HG02642 (cell line): ENCODE data around the gene RCSD1.

Source experiments
- ATAC-seq: cut with Tn5 transposase; IDR thresholded peaks from one replicate; pipeline ENCODE4 v1.9.1; 2021; ENCODE audit warnings: mild to moderate bottlenecking; ENCODE audit not compliant: unreplicated experiment, poor library complexity

Gene RCSD1

GRCh38 chr1:167640051-167640450 is 10.0 kb downstream of the RCSD1 start:
- ATAC-seq, result no peak

DNA sequence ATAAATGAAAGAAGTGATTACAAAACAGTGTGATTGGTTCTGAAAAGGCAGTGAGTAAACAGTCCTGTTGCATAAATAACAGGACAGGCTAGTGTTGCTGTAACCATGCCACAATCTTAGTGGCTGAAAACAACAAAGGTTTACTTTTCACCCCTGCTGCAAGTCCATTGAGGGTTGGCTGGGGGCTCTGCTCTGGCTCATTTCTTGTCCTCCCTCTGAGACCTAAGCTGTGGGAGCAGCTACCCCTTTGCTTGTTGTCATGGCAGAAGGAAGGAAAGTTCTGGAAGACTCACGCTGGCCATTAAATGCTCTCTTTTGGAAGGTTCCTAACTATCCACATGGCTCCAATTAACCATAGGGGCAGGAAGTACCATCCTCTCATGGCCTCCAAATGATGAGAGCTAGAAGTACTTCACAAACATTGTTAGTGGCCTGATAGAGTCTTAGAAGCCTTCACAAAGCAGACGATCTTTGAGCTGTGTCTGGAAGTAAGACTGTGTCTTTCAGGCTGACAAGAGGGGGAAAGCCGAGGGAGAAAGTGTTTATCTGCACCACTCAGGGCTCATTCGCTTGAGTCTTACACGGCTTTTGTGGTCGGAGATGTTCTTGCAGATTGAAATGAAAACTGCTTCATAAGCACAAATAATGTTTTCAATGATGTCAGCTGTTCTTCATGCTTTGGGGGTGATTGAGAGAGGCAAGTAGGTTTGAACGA is 11.9 kb downstream of the RCSD1 start:
- no peak for ATAC-seq

- no peak for ATAC-seq
Measured at GRCh38 chr1:167642501-167642826, 12.4 kb downstream of the RCSD1 start.

DNA sequence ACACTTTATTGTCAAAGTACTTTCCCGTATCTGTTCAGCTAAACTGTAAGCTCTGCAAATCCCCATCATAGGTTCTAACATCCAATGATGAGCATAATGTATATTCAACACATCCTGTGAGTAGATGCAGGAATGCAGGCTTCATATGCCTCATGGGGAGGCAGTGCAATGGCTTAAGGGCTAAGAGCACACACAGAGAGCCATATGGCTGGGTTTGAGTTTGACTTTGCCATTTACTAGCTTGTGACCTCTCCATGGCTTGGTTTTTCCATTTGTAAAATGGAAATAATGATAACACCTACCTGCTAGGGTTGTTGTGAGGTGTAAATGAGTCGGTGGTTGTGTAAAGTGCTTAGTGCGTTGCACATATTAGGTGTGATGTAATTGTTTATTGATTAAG is 13.4 kb downstream of the RCSD1 start:
- ATAC-seq, result no peak

DNA sequence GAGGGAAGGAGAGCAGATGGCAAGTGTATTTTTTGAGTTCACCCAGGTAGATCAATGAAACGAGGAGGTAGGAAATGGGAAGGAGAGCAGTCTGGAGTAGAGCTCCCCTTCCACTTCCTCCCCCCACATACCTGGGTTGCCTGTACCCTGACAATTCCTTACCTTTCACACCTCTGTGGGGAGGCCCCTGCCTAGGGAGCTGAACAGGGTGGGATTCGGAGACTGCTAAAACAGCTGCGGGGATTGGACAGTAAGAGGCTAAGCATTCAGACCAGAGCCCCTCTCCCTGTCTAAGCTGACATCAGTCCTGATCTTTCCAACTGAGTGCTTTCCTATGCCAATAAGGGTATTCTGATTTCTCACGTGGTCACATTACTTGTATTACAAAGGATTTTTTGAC is 14.5 kb downstream of the RCSD1 start:
- no peak for ATAC-seq

- no peak for ATAC-seq
Measured at GRCh38 chr1:167645140-167645541, 15.1 kb downstream of the RCSD1 start.

DNA sequence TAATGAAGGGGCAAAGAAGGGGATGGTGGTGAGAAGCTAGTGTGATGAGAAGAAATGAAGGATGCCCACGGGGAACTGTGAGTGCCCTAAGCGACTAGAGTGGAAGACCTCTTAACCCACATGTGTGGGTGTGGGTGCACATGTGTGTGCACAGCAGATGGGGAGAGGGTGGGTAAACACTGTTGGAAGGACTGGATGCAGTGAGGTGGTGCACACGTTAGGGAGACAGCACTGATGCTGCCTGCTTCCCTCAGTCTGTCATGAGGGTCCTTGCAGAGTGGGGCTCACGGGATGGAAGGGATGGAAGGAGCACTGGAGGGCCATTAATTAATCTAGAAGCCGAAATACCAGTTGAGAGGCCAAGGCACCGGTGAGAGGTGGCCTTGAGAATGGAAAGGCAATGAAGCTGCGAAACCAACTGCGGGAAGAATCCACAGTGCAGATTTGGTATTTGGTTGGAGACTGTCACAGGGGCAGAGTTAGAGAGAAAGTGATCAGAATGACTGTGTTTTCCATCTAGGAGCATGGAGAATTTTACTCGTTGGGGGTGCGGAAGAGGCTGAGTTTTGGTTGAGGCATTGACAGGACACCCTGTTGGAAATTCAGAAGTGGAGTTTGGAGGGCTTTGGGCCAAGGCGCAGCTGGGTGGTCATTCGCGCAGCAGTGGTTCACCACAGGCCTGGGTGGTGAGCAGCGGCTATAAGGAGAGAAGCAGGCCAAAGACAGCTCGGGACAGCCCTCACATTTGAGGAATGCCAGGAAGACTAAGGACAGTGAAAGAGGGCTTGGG is 15.8 kb downstream of the RCSD1 start:
- ATAC-seq, result no peak

GRCh38 chr1:167648252-167648849 is 18.3 kb downstream of the RCSD1 start:
- ATAC-seq, result no peak

DNA sequence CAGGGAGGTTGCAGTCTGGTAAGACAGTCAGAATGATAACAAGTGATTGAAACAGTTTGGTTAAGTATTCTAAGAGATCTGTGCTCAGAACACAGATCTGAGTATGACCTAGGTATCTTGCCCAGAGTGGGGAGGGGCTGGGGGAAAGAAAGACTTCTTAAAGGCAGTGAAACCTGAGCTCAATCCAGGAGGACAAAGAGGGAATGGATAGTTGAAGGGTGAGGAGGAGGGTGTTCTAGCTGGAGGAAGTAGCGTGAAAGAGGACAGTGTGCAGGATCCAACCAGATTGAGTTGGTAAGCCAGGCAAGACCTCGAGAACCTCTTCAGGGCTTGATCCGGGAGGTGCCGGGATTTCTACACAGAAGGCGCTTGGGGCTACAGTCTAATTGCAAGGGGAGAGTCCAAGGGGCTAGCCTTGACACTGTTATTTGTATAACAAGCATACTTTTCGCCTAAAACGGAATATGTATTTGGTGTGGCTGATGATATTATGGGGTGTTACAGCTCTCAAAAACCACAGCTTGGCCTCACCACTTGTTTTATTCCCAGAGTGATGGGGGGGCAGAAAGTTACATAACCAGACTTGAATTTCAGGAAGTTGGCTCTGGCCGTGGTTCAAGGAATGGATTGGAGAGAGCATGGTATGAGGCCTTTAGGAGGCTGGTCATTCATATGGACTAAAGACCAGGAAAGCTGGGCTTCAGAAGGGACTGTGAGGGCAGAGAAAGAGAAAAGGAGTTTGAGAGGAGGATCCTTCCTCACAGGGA is 19.1 kb downstream of the RCSD1 start:
- ATAC-seq, result no peak

DNA sequence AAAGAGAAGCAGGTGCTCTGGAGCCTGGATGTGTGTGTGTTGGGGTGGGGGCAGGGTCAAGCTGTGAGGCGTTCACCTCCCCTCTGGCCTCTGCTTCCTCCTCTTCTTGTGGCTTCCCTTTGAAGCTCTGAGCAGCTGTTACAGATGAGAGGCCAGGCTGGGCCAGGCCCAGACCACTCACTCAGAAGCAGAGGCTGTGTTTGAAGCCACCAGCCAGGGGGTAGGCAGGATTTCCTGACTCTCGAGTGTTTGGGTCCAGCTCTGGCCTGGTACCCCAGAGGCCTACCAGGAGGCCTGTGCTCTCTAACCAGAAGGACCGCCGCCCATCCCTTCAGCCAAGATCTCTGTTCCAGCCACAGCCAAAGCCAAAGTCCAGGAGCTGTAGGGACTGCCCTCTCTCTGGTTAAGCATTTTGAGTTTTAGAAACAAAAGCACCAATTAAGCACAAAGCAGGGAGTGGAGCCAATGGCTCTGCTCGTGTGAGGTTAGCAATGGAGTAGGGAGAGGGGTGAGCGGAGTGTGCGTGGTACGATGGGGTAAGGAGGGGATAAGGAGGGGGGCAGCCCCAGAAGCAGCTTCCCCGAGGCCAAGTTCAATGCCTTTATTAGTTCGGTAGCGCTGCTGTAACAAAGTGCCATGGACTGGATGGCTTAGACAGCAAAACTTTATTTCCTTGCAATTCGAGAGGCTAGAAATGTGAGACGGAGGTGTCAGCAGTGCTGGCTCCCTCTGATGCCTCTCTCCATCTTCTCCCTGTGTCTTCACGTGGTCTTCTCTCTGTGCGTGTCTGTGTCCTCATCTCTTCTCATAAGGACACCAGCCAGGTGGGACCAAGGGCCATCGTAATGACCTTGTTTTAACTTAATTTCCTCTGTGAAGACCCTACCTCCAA is 20.5 kb downstream of the RCSD1 start:
- ATAC-seq, result peak; percentile 57

- no peak for ATAC-seq
Measured at GRCh38 chr1:167651161-167651693, 21.2 kb downstream of the RCSD1 start.

DNA sequence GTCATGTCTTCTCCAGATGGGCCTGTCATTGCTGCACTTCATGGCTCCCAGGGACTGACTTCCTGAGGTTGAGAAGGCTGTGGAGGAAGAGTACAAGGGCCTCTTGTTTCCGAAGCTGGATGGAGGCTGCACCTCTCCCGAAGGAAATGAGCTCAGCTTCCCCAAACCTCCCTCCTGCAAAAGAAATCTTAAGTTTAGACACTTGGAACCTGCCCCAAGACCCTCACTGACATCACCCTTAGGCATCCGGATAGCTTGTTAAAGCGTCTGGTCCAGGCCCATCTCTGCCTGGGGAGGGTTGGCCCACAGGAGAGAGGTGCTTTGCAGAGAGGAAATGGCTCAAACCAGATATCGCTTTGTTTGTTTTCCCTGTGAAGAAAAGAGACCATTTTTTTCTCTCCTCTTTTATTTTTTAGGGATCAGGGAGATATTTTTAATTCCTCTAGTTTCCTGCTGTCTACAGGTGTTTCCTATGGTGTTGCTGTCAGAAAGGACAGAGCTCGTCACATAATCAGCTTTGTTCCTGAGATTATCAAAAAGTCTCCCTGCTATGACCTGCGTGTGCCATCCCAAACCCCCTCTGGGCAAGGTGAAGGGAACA is 25.0 kb downstream of the RCSD1 start:
- no peak for ATAC-seq

- ATAC-seq, result no peak
Measured at GRCh38 chr1:167656657-167657056, 26.6 kb downstream of the RCSD1 start.

DNA sequence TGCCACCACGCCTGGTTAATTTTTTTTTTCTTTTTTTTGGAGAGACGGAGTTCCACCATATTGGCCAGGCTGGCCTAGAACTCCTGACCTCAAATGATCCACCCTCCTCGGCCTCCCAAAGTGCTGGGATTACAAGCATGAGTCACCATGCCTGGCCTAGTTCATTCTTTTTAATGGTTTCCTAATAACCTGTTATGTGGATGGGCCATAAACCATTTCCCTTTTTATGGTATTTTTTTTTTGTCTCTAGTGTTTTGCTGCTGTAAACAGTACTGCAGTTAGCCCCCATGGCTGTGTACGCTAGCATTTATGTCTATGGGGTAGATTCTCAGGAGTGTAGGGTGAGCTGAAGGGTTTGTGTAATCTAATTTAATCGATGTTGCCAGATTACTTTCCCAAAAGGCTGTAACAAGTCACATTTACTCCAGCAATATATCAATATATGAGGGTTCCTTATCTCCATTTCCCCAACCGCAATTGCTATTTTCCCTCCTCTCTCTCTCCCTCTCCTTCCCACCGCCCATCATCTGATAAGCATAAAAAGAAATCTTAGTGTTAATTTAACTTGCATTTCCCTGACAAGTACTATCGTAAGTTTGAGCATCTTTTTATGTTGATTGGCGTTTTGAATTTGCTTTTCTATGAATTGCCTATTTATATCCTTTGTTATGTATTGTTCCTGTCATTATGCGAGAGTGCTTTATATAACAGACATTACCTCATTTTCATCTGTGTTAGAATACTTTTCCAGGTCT is 28.7 kb downstream of the RCSD1 start:
- ATAC-seq, result no peak

GRCh38 chr1:167659450-167659849 is 29.4 kb downstream of the RCSD1 start:
- ATAC-seq, result no peak

DNA sequence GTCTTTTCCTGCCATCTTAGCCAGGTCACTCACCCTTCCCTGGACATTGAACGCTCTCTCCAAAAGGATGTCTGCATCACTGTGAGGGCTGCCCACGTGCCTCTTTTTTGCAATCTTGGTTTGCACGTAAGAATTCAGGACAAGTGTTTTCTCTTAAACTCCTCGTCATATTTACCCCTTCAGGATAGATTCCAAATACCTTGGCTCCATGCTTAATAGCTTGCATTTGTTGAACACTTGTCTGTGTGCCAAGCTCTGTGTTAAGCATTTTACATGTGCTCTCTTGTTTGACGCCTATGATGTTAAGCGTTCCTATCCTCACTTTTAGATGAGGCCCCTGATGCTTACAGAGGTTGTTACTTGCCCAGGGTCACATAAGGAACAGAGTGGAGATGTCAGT is 29.8 kb downstream of the RCSD1 start:
- no peak for ATAC-seq

DNA sequence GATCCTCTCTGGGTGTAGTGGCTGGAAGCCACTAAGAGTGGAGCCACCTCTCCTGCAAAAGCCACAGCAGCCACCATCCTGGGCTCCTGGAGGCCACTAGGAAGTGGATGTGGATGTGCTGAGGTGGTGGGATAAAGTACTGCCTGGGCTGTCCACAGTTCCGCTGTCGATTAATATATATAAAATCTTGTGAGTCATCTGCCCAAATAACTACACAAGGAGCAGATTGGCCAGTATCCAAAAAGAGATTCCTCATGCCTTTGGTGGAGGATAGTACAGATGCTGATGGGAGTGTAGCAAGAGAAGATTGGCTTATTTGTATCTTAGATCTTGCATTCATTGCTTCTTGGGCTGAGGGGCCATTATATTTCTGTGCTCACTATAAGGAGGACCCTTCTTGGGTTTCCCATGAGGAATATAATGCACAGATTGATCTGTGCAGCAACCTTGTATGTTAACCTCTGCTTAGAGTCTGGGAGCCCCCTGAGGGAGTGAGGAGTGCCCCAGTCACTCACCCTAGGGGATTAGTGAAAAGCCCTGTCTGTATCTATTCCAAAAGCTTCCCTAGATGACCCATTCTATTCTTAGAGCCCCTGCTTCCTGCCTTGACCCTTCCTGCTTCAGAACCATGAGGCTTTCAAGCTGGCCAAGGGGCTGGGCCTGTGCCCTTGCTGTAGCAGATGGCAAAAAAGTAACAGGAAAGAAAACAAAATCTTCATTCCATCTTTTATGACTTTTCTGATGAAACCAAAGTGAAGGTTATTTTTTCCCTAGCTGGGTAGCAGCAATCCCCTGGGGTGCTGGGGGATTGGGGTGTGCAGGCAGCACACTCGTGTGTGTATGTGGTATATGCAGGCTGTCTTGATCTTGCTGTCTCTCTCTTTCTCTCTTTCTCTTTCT is 31.7 kb downstream of the RCSD1 start:
- no peak for ATAC-seq
